Chondrocyte (in vitro differentiated cells): Measurements from ENCODE around the gene ENOX2. TPM values are rescaled to one million over a fixed set of nuclear protein-coding genes. Genes with fewer than 3 reads are reported as not detected.
A peak's percentile ranks its signal among the peaks of the same experiment; 100 is the strongest.

Experiments
- DNase-seq: peaks from one replicate; pipeline ENCODE4 v3.0.0; 2021; ENCODE audit warnings: mixed read lengths, low spot score
- H3K27ac Mint-ChIP-seq: one replicate; pipeline ENCODE4 v1.8.0; 2021; ENCODE audit warnings: mild to moderate bottlenecking, moderate library complexity, mixed read lengths; ENCODE audit not compliant: unreplicated experiment
- H3K27me3 Mint-ChIP-seq: 2 replicates; pipeline ENCODE4 v1.8.0; 2021; ENCODE audit warnings: low read depth, mixed read lengths
- H3K36me3 Mint-ChIP-seq: 2 replicates; pipeline ENCODE4 v1.8.0; 2021; ENCODE audit warnings: low read depth, mixed read lengths
- H3K4me1 Mint-ChIP-seq: 2 replicates; pipeline ENCODE4 v1.8.0; 2021; ENCODE audit warnings: low read depth, mild to moderate bottlenecking, mixed read lengths
- H3K4me3 Mint-ChIP-seq: one replicate; pipeline ENCODE4 v1.8.0; 2021; ENCODE audit warnings: mild to moderate bottlenecking, moderate library complexity, mixed read lengths; ENCODE audit not compliant: unreplicated experiment
- H3K9me3 Mint-ChIP-seq: 2 replicates; pipeline ENCODE4 v1.8.0; 2021; ENCODE audit warnings: low read depth, mixed read lengths
- CTCF ChIP-seq: fragments of 200-600 bp; sonication (generic); IDR thresholded peaks from 2 replicates; pipeline ENCODE4 v1.5.0; 2021; ENCODE audit warnings: antibody characterized with exemption, mild to moderate bottlenecking, moderate library complexity
- total RNA-seq: library from RNA; stranded (reverse); gene quantifications from 3 replicates; pipeline ENCODE4 v1.2.1, GENCODE V29; 2021

The ENOX2 gene
- total RNA-seq, 1 donor from 2014 or later: 13.7 TPM

GRCh38 chrX:130771230-130771629 is 131.8 kb downstream of the ENOX2 start:
- Mint-ChIP-seq H3K27me3 (no peaks in the 10 kb centered on the region), H3K4me3 (no peak overlapping the region), H3K27ac (peak overlapping the region; percentile 38), H3K9me3 (no peaks in the 10 kb centered on the region), H3K4me1 (peaks cover 32% of the 10 kb centered on the region), H3K36me3 (no peaks in the 10 kb centered on the region)
- no peak for TF ChIP-seq CTCF
- no peak for DNase-seq

- no peaks in the 10 kb centered on the region for H3K9me3 Mint-ChIP-seq
- no peaks in the 10 kb centered on the region for H3K36me3 Mint-ChIP-seq
- H3K27ac Mint-ChIP-seq: peak overlapping the region; percentile 38
- no peak overlapping the region for H3K4me3 Mint-ChIP-seq
- no peak for TF ChIP-seq CTCF
- DNase-seq: no peak
- no peaks in the 10 kb centered on the region for H3K27me3 Mint-ChIP-seq
- peaks cover 32% of the 10 kb centered on the region for H3K4me1 Mint-ChIP-seq
Observed at GRCh38 chrX:130770615-130771014, 132.4 kb downstream of the ENOX2 start.

GRCh38 chrX:130769835-130770234 is 133.2 kb downstream of the ENOX2 start:
- Mint-ChIP-seq H3K9me3 (no peaks in the 10 kb centered on the region), H3K36me3 (no peaks in the 10 kb centered on the region), H3K27me3 (no peaks in the 10 kb centered on the region), H3K4me1 (peaks cover 32% of the 10 kb centered on the region), H3K27ac (no peak overlapping the region), H3K4me3 (no peak overlapping the region)
- TF ChIP-seq CTCF: no peak
- no peak for DNase-seq

- TF ChIP-seq CTCF: no peak
- no peaks in the 10 kb centered on the region for H3K4me1 Mint-ChIP-seq
Observed at GRCh38 chrX:130758072-130758471, 144.9 kb downstream of the ENOX2 start.

GRCh38 chrX:130756233-130756632 is 146.8 kb downstream of the ENOX2 start:
- Mint-ChIP-seq H3K4me3 (no peak overlapping the region), H3K4me1 (no peaks in the 10 kb centered on the region), H3K27ac (no peak overlapping the region)

More at GRCh38 chrX:130758072-130758471, 144.9 kb downstream of the ENOX2 start:
- DNase-seq: no peak
- Mint-ChIP-seq H3K4me3 (no peak overlapping the region), H3K9me3 (peaks cover 2% of the 10 kb centered on the region), H3K36me3 (no peaks in the 10 kb centered on the region), H3K27me3 (no peaks in the 10 kb centered on the region), H3K27ac (no peak overlapping the region)

More at GRCh38 chrX:130756233-130756632, 146.8 kb downstream of the ENOX2 start:
- TF ChIP-seq CTCF: no peak
- peaks cover 2% of the 10 kb centered on the region for H3K9me3 Mint-ChIP-seq
- no peaks in the 10 kb centered on the region for H3K27me3 Mint-ChIP-seq
- H3K36me3 Mint-ChIP-seq: no peaks in the 10 kb centered on the region
- no peak for DNase-seq
